MM.1S (cell line): ENCODE results near the gene MATR3.

Source experiments
- DNase-seq: peaks from one replicate; pipeline ENCODE4 v3.0.0-alpha.2; 2015
- H2AFZ ChIP-seq: fragments of 300-600 bp; sonication (generic); 2 replicates; pipeline ENCODE4 v1.6.0; 2016; ENCODE audit warnings: antibody characterized with exemption, low read length
- H3F3A ChIP-seq: fragments of 300-600 bp; sonication (generic); 2 replicates; pipeline ENCODE4 v1.6.1; 2016; ENCODE audit warnings: mild to moderate bottlenecking, antibody characterized with exemption, low read length, moderate library complexity, mixed read lengths; ENCODE audit not compliant: insufficient read depth
- H3K27ac ChIP-seq: fragments of 300-600 bp; sonication (generic); 2 replicates; pipeline ENCODE4 v1.5.1; 2016; ENCODE audit warnings: mild to moderate bottlenecking, low read length
- H3K27me3 ChIP-seq: fragments of 300-600 bp; sonication (generic); replicated peaks from 2 replicates; pipeline ENCODE4 v1.6.0; 2016; ENCODE audit warnings: low read length; ENCODE audit not compliant: insufficient read depth
- H3K36me3 ChIP-seq: fragments of 300-600 bp; sonication (generic); replicated peaks from 2 replicates; pipeline ENCODE4 v1.6.1; 2016; ENCODE audit warnings: mild to moderate bottlenecking, low read length, mixed read lengths; ENCODE audit not compliant: insufficient read depth
- H3K4me1 ChIP-seq: fragments of 300-600 bp; sonication (generic); 2 replicates; pipeline ENCODE4 v1.6.1; 2016; ENCODE audit warnings: low read length, mixed read lengths
- H3K4me2 ChIP-seq: fragments of 300-600 bp; sonication (generic); 2 replicates; pipeline ENCODE4 v1.6.0; 2016; ENCODE audit warnings: low read depth, low read length
- H3K4me3 ChIP-seq: fragments of 300-600 bp; sonication (generic); 2 replicates; pipeline ENCODE4 v1.5.1; 2016; ENCODE audit warnings: low read length, mixed read lengths
- H3K79me2 ChIP-seq: fragments of 300-600 bp; sonication (generic); 2 replicates; pipeline ENCODE4 v1.6.1; 2016; ENCODE audit warnings: mixed run types, low read length, mixed read lengths
- H3K9ac ChIP-seq: fragments of 300-600 bp; sonication (generic); 2 replicates; pipeline ENCODE4 v1.6.1; 2016; ENCODE audit warnings: low read length, mixed read lengths
- H3K9me2 ChIP-seq: fragments of 300-600 bp; sonication (generic); replicated peaks from 2 replicates; pipeline ENCODE4 v1.6.1; 2016; ENCODE audit warnings: mild to moderate bottlenecking, low read length, mixed read lengths; ENCODE audit not compliant: insufficient read depth
- H3K9me3 ChIP-seq: fragments of 300-600 bp; sonication (generic); replicated peaks from 2 replicates; pipeline ENCODE4 v1.6.1; 2016; ENCODE audit warnings: mild to moderate bottlenecking, low read length, mixed read lengths; ENCODE audit not compliant: insufficient read depth
- H4K20me1 ChIP-seq: fragments of 300-600 bp; sonication (generic); 2 replicates; pipeline ENCODE4 v1.6.1; 2016; ENCODE audit warnings: mild to moderate bottlenecking, low read length, moderate library complexity, mixed read lengths; ENCODE audit not compliant: insufficient read depth
- EZH2 ChIP-seq: fragments of 300-600 bp; sonication (generic); optimal IDR thresholded peaks from 2 replicates; pipeline ENCODE3; 2017; ENCODE audit warnings: low read depth, mild to moderate bottlenecking, antibody characterized with exemption, low read length, mixed read lengths
- EZH2phosphoT487 ChIP-seq: fragments of 300-600 bp; sonication (generic); IDR thresholded peaks from 2 replicates; pipeline ENCODE4 v1.6.1; 2018; ENCODE audit warnings: antibody characterized with exemption, low read length
- TF ChIP-seq, protein P1 (sequence below): fragments of 300-600 bp; sonication (generic); IDR thresholded peaks from 2 replicates; pipeline ENCODE4 v1.5.1; 2016; ENCODE audit warnings: antibody characterized with exemption, low read length, mixed read lengths

Gene MATR3

GRCh38 chr5:139358064-139358463 is 64.5 kb downstream of the MATR3 start:
- Histone ChIP-seq H3K9ac (no peak overlapping the region), H4K20me1 (peaks cover 9% of the 10 kb centered on the region), H3F3A (no peaks in the 10 kb centered on the region), H3K4me2 (no peak overlapping the region), H3K27ac (no peak overlapping the region), H3K9me2 (no peaks in the 10 kb centered on the region), H3K4me3 (no peak overlapping the region), H3K4me1 (no peaks in the 10 kb centered on the region), H3K9me3 (no peaks in the 10 kb centered on the region), H3K36me3 (no peaks in the 10 kb centered on the region), H2AFZ (no peak overlapping the region), H3K79me2 (peaks cover 96% of the 10 kb centered on the region), H3K27me3 (no peaks in the 10 kb centered on the region)
- TF ChIP-seq, protein P1, sequence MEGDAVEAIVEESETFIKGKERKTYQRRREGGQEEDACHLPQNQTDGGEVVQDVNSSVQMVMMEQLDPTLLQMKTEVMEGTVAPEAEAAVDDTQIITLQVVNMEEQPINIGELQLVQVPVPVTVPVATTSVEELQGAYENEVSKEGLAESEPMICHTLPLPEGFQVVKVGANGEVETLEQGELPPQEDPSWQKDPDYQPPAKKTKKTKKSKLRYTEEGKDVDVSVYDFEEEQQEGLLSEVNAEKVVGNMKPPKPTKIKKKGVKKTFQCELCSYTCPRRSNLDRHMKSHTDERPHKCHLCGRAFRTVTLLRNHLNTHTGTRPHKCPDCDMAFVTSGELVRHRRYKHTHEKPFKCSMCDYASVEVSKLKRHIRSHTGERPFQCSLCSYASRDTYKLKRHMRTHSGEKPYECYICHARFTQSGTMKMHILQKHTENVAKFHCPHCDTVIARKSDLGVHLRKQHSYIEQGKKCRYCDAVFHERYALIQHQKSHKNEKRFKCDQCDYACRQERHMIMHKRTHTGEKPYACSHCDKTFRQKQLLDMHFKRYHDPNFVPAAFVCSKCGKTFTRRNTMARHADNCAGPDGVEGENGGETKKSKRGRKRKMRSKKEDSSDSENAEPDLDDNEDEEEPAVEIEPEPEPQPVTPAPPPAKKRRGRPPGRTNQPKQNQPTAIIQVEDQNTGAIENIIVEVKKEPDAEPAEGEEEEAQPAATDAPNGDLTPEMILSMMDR: no peak
- TF ChIP-seq EZH2 (no peak), EZH2phosphoT487 (no peak)
- DNase-seq: no peak

- Histone ChIP-seq H2AFZ (no peak overlapping the region), H4K20me1 (peaks cover 4% of the 10 kb centered on the region), H3F3A (no peaks in the 10 kb centered on the region), H3K4me1 (no peaks in the 10 kb centered on the region), H3K36me3 (0 out of 2 replicates have a peak, but pooled peaks cover 4% of the 10 kb centered on the region), H3K27ac (no peak overlapping the region), H3K4me3 (no peak overlapping the region), H3K27me3 (no peaks in the 10 kb centered on the region), H3K79me2 (peaks cover 78% of the 10 kb centered on the region), H3K9me2 (no peaks in the 10 kb centered on the region), H3K9ac (no peak overlapping the region), H3K9me3 (no peaks in the 10 kb centered on the region), H3K4me2 (no peak overlapping the region)
- TF ChIP-seq, protein P1: no peak
- TF ChIP-seq EZH2phosphoT487: no peak
- no peak for TF ChIP-seq EZH2
- no peak for DNase-seq
Observed at GRCh38 chr5:139360384-139360783, 66.8 kb downstream of the MATR3 start.

- TF ChIP-seq EZH2phosphoT487 (no peak), EZH2 (no peak)
- TF ChIP-seq, protein P1: no peak
- peaks cover 4% of the 10 kb centered on the region; the same call in 1 of the 2 replicates for H3K36me3 ChIP-seq
Observed at GRCh38 chr5:139361835-139362429, 68.4 kb downstream of the MATR3 start.

More at GRCh38 chr5:139361835-139362429, 68.4 kb downstream of the MATR3 start:
- DNase-seq: no peak
- Histone ChIP-seq H3K79me2 (peaks cover 62% of the 10 kb centered on the region), H4K20me1 (peaks cover 3% of the 10 kb centered on the region), H3K9me2 (no peaks in the 10 kb centered on the region), H3K4me3 (no peak overlapping the region), H3K9ac (no peak overlapping the region), H3K27me3 (no peaks in the 10 kb centered on the region), H2AFZ (no peak overlapping the region), H3K4me2 (no peak overlapping the region), H3K27ac (no peak overlapping the region), H3K9me3 (no peaks in the 10 kb centered on the region), H3K4me1 (no peaks in the 10 kb centered on the region), H3F3A (no peaks in the 10 kb centered on the region; the same call in 1 of the 2 replicates)
